Activated CD8-positive, alpha-beta memory T cell treated with anti-CD3 and anti-CD28 coated beads for 48 hours (primary cell): ENCODE data around the gene SLC26A8.
"Not testable (repeated sequence)": the region's sequence is repeated elsewhere in the genome, so short reads cannot be mapped to it uniquely, and the experiment has no call there.

Experiments used
- DNase-seq, 3 experiments: peaks; one replicate each; pipeline ENCODE4 v3.0.0-alpha.2; 2020; ENCODE audit warnings: low read depth in 2 of 3, low spot score in 2 of 3

Gene SLC26A8

DNA sequence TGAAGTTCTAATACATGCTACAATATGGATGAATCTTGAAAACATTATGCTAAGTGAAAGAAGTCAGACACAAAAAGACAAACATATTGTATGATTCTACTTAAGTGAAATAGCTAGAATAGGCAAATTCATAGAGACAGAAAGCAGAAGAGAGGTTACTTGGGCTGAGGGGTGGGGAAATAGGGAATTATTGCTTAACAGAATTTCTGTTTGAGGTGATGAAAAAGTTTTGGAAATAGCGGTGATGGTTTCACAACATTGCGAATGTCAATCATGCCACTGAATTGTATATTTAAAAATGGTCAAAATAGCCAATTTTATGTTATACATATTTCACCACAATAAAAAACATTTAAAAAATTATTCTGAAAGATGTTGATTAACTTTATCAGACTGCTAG lies 6.1 kb downstream of the SLC26A8 start:
- no peak for DNase-seq

- DNase-seq = no peak
These were observed 8.8 kb downstream of the SLC26A8 start for GRCh38 chr6:36015666-36016065.

DNA sequence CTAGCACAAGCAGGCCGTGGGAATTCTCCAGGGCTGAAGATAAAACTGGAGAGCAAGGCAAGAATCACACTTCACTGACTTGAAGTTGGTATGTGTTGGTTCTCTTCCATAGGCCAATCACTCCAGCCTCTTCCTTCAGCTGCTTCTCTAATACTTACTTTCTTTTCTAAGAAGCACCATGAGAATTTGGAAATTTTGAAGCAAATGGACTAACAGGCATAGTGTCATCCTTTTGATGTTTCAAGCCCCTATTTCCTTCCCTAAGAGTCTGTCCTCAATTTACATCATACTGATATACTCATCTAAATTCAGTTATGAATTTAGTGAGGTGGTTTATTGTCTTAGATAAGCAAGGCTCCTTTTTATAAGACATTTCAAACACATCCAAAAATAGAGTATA lies 24.0 kb downstream of the SLC26A8 start:
- DNase-seq = no peak

GRCh38 chr6:35993150-35993549 lies 31.3 kb downstream of the SLC26A8 start:
- DNase-seq = no peak

DNA sequence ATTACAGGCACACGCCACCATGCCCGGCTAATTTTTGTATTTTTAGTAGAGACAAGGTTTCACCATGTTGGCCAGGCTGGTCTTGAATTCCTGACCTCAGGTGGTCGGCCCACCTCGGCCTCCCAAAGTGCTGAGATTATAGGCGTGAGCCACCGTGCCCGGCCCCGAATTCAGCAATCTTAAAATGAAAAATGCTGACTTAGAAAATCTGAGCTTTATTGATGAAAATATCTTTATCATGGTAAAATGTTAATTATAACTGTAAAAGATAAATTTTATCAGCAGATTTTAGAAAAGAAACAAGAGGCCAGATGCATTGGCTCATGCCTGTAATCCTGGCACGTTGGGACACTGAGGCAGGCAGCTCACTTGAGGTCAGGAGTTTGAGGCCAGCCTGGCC lies 36.4 kb downstream of the SLC26A8 start:
- DNase-seq = not testable (repeated sequence)

- no peak for DNase-seq
These were observed 39.7 kb downstream of the SLC26A8 start for GRCh38 chr6:35984701-35985100.

DNA sequence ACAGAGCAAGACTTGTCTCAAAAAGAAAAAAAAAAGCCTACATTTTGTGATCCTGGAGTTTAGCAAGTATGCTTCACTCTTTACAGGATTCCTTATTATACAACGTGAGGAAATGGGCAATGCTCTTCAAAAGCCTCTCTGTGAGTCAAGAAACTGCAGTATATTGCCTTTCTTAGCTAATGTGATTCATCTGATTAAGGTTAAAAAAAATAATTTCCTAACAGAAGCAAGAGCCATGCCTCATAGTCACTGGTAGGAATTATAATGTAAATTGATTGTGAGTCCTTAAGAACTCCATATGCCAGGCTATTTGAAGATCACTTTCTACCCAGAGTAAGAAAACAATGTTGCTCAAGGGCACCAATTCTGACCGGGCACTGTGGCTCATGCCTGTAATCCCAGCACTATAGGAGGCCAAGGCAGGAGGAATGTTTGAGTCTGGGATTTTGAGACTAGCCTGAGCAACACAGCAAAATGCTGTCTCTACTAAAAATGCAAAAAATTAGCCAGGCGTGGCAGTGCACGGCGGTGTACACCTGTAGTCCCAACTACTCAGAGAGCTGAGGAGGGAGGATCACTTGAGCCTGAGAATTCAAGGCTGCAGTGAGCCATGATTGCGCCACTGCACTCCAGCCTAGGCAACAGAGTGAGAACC lies 43.3 kb downstream of the SLC26A8 start:
- DNase-seq = no peak

DNA sequence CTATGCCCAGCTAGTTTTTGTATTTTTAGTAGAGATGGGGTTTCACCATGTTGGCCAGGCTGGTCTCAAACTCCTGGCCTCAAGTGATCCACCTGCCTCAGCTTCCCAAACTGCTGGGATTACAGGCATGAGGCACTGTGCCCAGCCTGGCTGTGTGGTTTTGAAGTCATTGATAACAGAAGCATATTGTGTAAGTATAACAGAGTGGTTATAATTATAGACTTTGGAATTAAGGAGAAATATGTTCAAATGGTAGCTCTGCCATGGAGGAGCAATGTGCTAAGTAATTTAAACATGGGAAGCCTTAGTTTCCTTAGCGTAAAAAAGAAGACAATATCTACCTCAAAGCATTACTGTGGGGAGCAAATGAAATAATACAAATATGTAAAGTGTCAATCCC lies 44.3 kb downstream of the SLC26A8 start:
- not testable (repeated sequence) for DNase-seq

DNA sequence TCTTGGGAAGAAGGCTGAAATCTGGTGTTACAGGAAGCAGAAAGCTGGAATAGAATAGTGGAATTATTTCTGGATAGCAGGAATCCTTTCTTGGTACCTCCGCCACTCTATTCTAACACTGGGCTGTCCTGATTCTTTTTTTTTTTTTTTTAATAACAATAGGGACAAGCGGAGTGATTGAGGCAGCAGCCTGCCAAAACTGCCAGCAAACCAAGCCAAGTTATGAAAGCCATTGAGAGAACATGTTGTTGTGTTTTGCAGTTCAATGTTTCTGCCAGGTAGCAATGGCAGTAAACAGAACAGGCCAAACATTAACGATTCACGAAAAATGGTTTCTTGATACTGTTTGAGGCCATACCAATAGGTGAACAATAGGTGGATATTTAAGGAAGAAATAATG lies 47.1 kb downstream of the SLC26A8 start:
- no peak for DNase-seq

- peak in 1 of 3 experiments; percentile 3 for DNase-seq
These were observed 50.7 kb downstream of the SLC26A8 start for GRCh38 chr6:35973670-35974222.

GRCh38 chr6:35972471-35973367 lies 51.7 kb downstream of the SLC26A8 start:
- DNase-seq = no peak

DNA sequence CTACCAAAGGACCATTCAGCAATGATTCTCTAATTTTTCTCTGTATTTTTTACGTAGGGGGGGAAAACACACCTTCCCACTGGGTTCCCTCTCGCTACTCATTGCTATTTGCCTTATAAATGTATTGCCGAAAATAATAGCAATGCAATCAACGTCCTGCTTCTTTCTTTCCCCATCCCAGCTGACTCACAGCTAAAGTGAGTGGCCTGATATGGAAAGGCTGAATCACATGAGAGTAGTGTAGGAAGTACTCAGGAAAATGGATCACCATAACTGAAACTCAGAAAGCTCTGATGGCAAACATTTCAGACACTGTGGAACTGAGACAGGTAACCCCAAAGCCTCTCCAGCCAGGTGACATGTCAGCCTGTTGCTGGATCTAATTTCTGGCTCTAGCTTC lies 54.3 kb downstream of the SLC26A8 start:
- DNase-seq = no peak

GRCh38 chr6:35969646-35970045 lies 54.8 kb downstream of the SLC26A8 start:
- no peak for DNase-seq

DNA sequence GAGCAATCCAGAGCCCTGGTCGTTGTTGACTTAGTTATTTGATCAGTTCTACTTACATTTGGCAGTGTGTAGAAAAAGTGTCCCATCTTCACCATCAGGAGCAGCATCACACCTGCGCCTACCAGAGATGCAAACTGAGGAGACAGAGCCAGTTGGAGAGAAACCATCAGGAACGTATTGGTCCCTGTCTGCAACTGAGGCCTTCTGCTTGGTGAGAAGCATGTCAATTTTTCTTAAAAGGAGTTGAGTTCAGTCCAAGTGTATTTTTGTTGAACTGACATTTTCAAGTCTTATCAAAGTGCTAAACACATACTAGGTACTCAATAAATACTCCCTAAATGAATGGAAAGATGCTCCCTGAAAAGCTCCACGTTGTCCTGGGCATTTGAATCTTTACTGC lies 55.6 kb downstream of the SLC26A8 start:
- DNase-seq = no peak

- DNase-seq = no peak
These were observed 57.2 kb downstream of the SLC26A8 start for GRCh38 chr6:35967076-35967774.

- no peak for DNase-seq
These were observed 61.5 kb downstream of the SLC26A8 start for GRCh38 chr6:35962779-35963560.

- no peak for DNase-seq
These were observed 64.3 kb downstream of the SLC26A8 start for GRCh38 chr6:35960187-35960586.

DNA sequence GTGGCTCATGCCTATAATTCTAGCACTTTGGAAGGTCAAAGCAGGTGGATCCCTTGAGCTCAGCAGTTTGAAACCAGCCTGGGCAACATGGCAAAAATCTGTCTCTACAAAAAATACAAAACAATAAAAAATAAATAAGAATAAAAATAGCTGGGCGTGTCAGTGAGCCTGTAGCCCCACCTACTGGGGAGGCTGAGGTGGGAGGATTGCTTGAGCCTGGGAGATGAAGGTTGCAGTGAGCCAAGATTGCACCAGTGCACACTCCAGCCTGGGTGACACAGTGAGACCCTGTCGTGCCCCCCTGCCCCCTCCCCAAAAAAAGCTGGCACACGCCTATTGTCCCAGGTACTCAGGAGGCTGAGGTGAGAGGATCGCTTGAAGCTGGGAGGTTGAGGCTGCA lies 68.5 kb downstream of the SLC26A8 start:
- no peak for DNase-seq

- DNase-seq = no peak
These were observed 68.9 kb downstream of the SLC26A8 start for GRCh38 chr6:35955521-35955920.

GRCh38 chr6:35955071-35955470 lies 69.4 kb downstream of the SLC26A8 start:
- no peak for DNase-seq

DNA sequence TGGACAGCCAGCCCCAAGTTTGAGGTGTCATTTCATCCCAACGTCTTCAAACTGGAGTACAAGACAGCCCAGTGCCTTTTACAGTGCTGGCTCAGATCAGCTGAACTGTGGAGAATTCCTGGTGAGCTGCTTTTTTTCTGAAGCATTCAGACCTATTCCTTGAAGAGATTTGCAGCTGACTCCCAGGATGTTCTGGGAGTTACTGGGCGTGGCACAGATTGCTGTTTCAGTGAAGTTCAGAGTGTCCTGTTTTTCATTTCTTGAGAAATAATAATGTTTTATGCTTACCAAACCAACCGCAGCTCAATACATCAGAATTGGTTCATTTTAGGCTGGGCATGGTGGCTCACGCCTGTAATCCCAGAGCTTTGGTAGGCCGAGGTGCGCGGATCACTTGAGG lies 70.1 kb downstream of the SLC26A8 start:
- no peak for DNase-seq
